Thoracic aorta (tissue), 2 donors: ENCODE data around the gene TSHZ3. TPM values are rescaled to one million over a fixed set of nuclear protein-coding genes. Genes with fewer than 3 reads are reported as not detected.

Experiments used
- ATAC-seq: fragments of 150-250 bp; one replicate; pipeline ENCODE4 v1.8.0; 2017; ENCODE audit warnings: low read depth; ENCODE audit not compliant: insufficient number of reproducible peaks, low FRiP score
- DNase-seq: peaks from one replicate; pipeline ENCODE4 v3.0.0-alpha.2; 2020; ENCODE audit warnings: low spot score
- H3K27ac ChIP-seq, 2 donors: fragments of 200-600 bp; sonication (generic); 1 replicate in 1 of 2; 2 replicates in 1 of 2; pipeline ENCODE4 v1.5.1; 2016; ENCODE audit warnings: mild to moderate bottlenecking in 2 of 2, moderate library complexity in 2 of 2
- H3K27me3 ChIP-seq: fragments of 200-600 bp; sonication (generic); replicated peaks from 2 replicates; pipeline ENCODE4 v1.6.0; 2016; ENCODE audit warnings: mild to moderate bottlenecking; ENCODE audit not compliant: insufficient read depth
- H3K36me3 ChIP-seq: fragments of 200-600 bp; sonication (generic); one replicate; pipeline ENCODE4 v1.5.1; 2016
- H3K4me1 ChIP-seq, 2 donors: fragments of 200-600 bp; sonication (generic); 1 replicate in 1 of 2; 2 replicates in 1 of 2; pipeline versions ENCODE4 v1.5.1 to v1.6.0; 2016; ENCODE audit warnings: low read depth in 2 of 2, mild to moderate bottlenecking in 1 of 2; ENCODE audit not compliant: control insufficient read depth in 1 of 2
- H3K4me3 ChIP-seq: fragments of 200-600 bp; sonication (generic); 2 replicates; pipeline ENCODE4 v1.5.1; 2016; ENCODE audit warnings: mild to moderate bottlenecking
- H3K9me3 ChIP-seq: fragments of 200-600 bp; sonication (generic); 2 replicates; pipeline ENCODE4 v1.5.1; 2016
- CTCF ChIP-seq: fragments of 200-600 bp; sonication (generic); IDR thresholded peaks from one replicate; pipeline ENCODE4 v1.5.1; 2019; ENCODE audit warnings: antibody characterized with exemption
- total RNA-seq, 2 donors: library from RNA; depleted of rRNA; stranded (reverse); fragments of >200 nt; gene quantifications; one replicate each; pipeline versions ENCODE4 v1.1.0 to v1.2.3, GENCODE V29; 2016

TSHZ3 gene
- total RNA-seq, 2 donors from 2014 or later: 9.3 to 10.2 TPM

GRCh38 chr19:31226151-31226935 lies 122.9 kb downstream of the TSHZ3 start:
- no peaks in the 10 kb centered on the region for H3K4me1 ChIP-seq
- H3K36me3 ChIP-seq: no peaks in the 10 kb centered on the region
- H3K9me3 ChIP-seq: no peaks in the 10 kb centered on the region
- TF ChIP-seq CTCF: no peak
- DNase-seq: no peak
- H3K4me3 ChIP-seq: no peak overlapping the region
- no peak for ATAC-seq
- no peak overlapping the region for H3K27ac ChIP-seq
- H3K27me3 ChIP-seq: no peaks in the 10 kb centered on the region
